Ishikawa (cell line): ENCODE measurements around the gene VAV3.

Source experiments
- CEBPB ChIP-seq: IDR thresholded peaks from 2 replicates; pipeline ENCODE4 v1.6.1; 2012
- CREB1 ChIP-seq: IDR thresholded peaks from 2 replicates; pipeline ENCODE4 v1.6.1; 2012; ENCODE audit warnings: low read depth
- EGR1 ChIP-seq: IDR thresholded peaks from 2 replicates; pipeline ENCODE4 v1.6.1; 2012
- EP300 ChIP-seq: IDR thresholded peaks from 2 replicates; pipeline ENCODE4 v1.6.1; 2012; ENCODE audit warnings: borderline replicate concordance
- FOXM1 ChIP-seq: IDR thresholded peaks from 2 replicates; pipeline ENCODE4 v1.6.1; 2012; ENCODE audit warnings: low read depth, borderline replicate concordance
- MAX ChIP-seq: IDR thresholded peaks from 2 replicates; pipeline ENCODE4 v1.6.1; 2012
- NFIC ChIP-seq: IDR thresholded peaks from 2 replicates; pipeline ENCODE4 v1.6.1; 2012
- RAD21 ChIP-seq: IDR thresholded peaks from 2 replicates; pipeline ENCODE4 v1.6.1; 2012; ENCODE audit warnings: low read depth
- REST ChIP-seq: IDR thresholded peaks from 2 replicates; pipeline ENCODE4 v1.6.1; 2012; ENCODE audit warnings: low read depth, mild to moderate bottlenecking
- TAF1 ChIP-seq: IDR thresholded peaks from 2 replicates; pipeline ENCODE4 v1.6.1; 2012; ENCODE audit warnings: low read depth, mild to moderate bottlenecking
- TCF12 ChIP-seq: IDR thresholded peaks from 2 replicates; pipeline ENCODE4 v1.6.1; 2012; ENCODE audit warnings: low read depth
- TEAD4 ChIP-seq: IDR thresholded peaks from 2 replicates; pipeline ENCODE4 v1.6.1; 2012
- USF1 ChIP-seq: IDR thresholded peaks from 2 replicates; pipeline ENCODE4 v1.6.1; 2012
- YY1 ChIP-seq: IDR thresholded peaks from 2 replicates; pipeline ENCODE4 v1.6.1; 2012; ENCODE audit warnings: low read depth
- ZBTB7A ChIP-seq: IDR thresholded peaks from 2 replicates; pipeline ENCODE4 v1.6.1; 2012; ENCODE audit warnings: low read depth

Gene VAV3

GRCh38 chr1:107620753-107621152, 344.2 kb downstream of the VAV3 start:
- TF ChIP-seq YY1 (no peak), ZBTB7A (no peak), CREB1 (no peak), REST (no peak), NFIC (no peak), RAD21 (no peak), USF1 (no peak), EP300 (no peak), EGR1 (no peak), MAX (no peak), CEBPB (no peak), TEAD4 (no peak), TAF1 (no peak)

- no peak for TF ChIP-seq NFIC
Measured at GRCh38 chr1:107618539-107618938, 346.4 kb downstream of the VAV3 start.

GRCh38 chr1:107617921-107618320, 347.1 kb downstream of the VAV3 start:
- TF ChIP-seq MAX (no peak), CEBPB (no peak), TAF1 (no peak), TCF12 (no peak), ZBTB7A (no peak), NFIC (no peak), TEAD4 (no peak), FOXM1 (no peak), YY1 (no peak), REST (no peak), EP300 (no peak)

- TF ChIP-seq TCF12: no peak
- TF ChIP-seq EGR1: no peak
- TF ChIP-seq CEBPB: no peak
- TF ChIP-seq TAF1: no peak
- no peak for TF ChIP-seq USF1
- TF ChIP-seq RAD21: no peak
- no peak for TF ChIP-seq ZBTB7A
- TF ChIP-seq NFIC: no peak
- no peak for TF ChIP-seq YY1
- no peak for TF ChIP-seq FOXM1
Measured at GRCh38 chr1:107617456-107617855, 347.5 kb downstream of the VAV3 start.

GRCh38 chr1:107609808-107610207, 355.2 kb downstream of the VAV3 start:
- TF ChIP-seq TEAD4 (no peak), RAD21 (no peak), TCF12 (no peak), EGR1 (no peak), REST (no peak), USF1 (no peak), ZBTB7A (no peak), EP300 (no peak), FOXM1 (no peak), TAF1 (no peak), MAX (no peak), CEBPB (no peak), CREB1 (no peak), NFIC (no peak), YY1 (no peak)
